Ramos (cell line): ENCODE results near the gene CSNK1A1.
"Not testable (repeated sequence)": the region's sequence is repeated elsewhere in the genome, so short reads cannot be mapped to it uniquely, and the experiment has no call there.

Source experiments
- in situ Hi-C: fragments of 300-500 bp; cut with MboI; formaldehyde crosslinking; loops from one replicate; pipeline ENCODE4 v1.14.3; 2022; ENCODE audit warnings: low sequenced_read_pairs; ENCODE audit not compliant: unreplicated experiment

Gene CSNK1A1

DNA sequence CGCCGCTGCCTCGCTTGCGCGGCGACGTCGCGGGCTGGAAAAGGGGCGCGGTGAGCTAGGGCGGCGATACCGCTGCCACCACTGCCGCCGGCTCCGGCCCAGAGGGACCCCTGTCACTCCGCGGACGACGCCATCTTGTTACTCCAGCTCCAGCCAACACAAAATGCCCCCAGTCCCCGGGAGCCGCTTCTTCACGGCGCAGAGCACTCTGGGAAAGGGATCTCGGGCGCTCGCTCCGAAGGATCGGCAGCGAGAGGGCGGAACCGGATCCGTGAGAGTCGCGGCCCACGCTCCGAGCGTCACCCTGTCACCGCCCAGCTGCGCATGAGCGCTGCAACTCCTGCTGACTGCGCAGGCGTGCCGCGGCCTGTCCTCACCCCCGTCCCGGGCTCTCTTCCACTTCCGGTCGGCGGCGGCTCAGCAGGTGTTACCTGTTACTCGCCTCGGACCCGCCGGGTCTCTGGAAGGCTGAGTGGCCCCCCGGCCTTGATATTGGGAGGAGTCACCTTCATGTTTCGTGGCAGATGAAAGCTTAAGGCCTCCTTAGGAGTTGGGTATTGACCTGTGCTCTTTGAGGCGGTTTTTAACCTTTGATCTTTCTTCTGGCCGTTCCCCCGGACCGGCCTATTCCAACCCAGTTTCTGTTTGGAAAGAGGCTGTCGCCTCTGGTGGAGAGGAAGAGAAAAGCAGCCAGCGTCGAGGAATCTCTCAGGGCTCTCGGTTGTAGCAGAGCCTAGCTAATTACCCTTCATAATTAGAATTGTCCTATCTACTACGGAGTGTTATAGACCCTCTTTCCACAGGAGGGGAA, at the start of gene CSNK1A1:
Gene CSNK1A1, minus strand, starts transcription at position 213 of the 811 bp plus-strand sequence. CDS start 475 bp downstream, outside the sequence.
- in situ Hi-C loops: loop anchor here (25.0 kb wide), 1 partner anchor 239 kb away; no protein-coding TSS in a partner anchor

GRCh38 chr5:149600932-149601331, 49.7 kb upstream of the CSNK1A1 start:
- in situ Hi-C loops: no loop called here

GRCh38 chr5:149599375-149599774, 48.1 kb upstream of the CSNK1A1 start:
- in situ Hi-C loops: no loop called here

- in situ Hi-C loops: no loop called here
These were observed 47.7 kb upstream of the CSNK1A1 start for GRCh38 chr5:149598966-149599365.

- in situ Hi-C loops: not testable (repeated sequence)
These were observed 47.0 kb upstream of the CSNK1A1 start for GRCh38 chr5:149598234-149598633.

DNA sequence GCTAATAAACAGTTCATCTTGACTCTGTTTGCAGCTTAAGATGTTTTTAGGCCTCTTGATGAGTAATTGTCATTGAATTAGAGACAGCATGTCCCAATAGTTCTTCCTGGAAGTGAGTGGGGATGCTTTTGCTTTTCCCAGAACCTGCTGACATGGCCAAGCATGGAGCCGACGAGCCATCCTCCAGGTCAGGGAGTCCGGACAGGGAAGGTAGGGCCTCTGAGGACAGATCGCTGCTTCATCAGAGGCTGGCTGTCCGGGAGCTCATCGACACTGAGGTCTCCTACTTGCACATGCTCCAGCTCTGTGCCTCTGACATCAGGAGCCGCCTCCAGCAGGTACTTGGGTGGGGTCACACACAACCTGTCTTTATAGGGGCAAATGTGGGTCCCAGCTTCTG, 46.4 kb upstream of the CSNK1A1 start:
- in situ Hi-C loops: no loop called here

GRCh38 chr5:149596712-149597111, 45.5 kb upstream of the CSNK1A1 start:
- in situ Hi-C loops: no loop called here

GRCh38 chr5:149595105-149595504, 43.9 kb upstream of the CSNK1A1 start:
- in situ Hi-C loops: not testable (repeated sequence)

DNA sequence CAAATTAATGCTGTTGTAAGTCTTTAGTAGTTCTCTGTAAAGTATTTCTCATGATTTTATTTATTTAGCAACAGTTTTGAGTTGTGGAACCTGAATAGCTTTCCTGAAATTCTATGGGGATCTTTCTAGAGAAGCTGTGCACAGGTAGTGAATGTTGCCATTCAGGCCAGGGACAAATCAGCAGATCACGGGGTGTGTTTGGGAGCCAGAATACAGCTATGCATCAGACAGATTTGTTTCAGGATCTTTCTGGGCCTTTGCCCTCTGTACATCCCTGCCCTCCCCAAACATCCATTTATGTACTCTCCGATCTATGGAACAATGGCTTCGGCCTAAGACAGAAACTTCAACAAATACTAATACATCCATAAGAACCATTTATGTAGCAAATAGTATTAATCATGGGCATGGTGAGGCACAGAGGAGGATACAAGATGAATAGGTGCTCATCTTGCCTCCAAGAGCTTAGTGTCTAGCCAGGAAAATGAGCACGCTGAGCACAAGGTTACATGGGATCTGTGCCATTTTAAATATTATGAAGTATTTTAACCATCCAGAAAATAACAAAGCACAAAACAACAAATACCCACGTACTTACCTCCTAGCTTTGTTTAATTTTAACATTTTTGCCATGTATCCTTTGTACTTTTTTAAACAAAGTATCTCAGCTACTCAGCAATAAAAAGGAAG, 43.1 kb upstream of the CSNK1A1 start:
- in situ Hi-C loops: no loop called here

GRCh38 chr5:149593370-149593769, 42.1 kb upstream of the CSNK1A1 start:
- in situ Hi-C loops: no loop called here

DNA sequence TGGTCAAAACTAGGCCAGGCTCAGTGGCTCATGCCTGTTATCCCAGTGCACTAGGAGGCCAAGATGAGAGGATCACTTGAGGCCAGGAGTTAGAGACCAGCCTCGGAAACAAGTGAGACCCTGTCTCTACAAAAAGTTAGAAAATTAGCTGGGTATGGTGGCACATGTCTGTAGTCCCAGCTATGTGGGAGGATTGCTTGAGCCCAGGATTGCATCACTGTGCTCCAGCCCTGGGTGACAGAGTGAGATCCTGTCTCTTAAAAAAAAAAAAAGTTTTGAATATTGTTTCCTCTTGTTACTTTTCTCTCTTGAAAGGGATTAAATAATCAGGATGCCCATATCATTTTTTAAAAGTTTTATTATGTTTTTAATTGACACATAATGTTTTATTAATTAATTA, 37.7 kb upstream of the CSNK1A1 start:
- in situ Hi-C loops: no loop called here

GRCh38 chr5:149586708-149587318, 35.6 kb upstream of the CSNK1A1 start:
- in situ Hi-C loops: no loop called here

DNA sequence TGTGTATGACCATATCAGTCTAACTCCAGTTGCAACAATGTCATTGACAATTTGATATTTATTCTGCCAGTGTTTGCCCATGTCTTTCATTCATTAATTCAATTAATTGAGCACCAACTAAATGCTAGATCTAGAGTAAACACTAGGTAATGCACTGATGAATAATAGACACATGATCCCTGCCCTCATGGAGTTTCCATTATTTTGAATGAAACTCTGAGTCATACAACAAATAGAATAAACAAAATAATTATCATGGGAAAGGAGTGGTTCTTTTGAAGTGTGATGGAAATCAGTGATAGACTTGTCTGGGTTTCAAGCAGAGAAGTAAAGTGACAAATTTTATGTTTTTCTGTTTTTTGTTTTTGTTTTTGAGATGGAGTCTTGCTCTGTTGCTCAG, 34.7 kb upstream of the CSNK1A1 start:
- in situ Hi-C loops: no loop called here

DNA sequence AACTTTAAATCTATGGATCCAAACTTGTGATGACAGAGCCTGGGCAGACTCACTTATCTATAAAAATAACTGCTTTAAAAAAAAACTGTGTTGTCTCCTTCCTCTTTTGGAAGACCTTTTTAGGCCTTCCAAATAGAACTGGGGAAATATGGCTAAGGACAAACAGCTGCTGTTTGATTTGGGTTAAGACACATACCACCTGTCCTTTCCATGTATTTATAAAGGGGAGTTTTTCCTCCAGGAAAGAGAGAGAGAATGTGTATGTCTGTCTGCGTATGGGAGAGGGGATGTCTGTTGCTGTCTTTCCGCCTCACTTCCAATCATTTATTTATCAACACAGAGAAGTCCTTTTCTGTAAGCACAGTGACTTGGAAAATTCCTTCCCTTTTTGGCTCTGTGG, 32.9 kb upstream of the CSNK1A1 start:
- in situ Hi-C loops: no loop called here

- in situ Hi-C loops: no loop called here
These were observed 32.2 kb upstream of the CSNK1A1 start for GRCh38 chr5:149583394-149583793.

DNA sequence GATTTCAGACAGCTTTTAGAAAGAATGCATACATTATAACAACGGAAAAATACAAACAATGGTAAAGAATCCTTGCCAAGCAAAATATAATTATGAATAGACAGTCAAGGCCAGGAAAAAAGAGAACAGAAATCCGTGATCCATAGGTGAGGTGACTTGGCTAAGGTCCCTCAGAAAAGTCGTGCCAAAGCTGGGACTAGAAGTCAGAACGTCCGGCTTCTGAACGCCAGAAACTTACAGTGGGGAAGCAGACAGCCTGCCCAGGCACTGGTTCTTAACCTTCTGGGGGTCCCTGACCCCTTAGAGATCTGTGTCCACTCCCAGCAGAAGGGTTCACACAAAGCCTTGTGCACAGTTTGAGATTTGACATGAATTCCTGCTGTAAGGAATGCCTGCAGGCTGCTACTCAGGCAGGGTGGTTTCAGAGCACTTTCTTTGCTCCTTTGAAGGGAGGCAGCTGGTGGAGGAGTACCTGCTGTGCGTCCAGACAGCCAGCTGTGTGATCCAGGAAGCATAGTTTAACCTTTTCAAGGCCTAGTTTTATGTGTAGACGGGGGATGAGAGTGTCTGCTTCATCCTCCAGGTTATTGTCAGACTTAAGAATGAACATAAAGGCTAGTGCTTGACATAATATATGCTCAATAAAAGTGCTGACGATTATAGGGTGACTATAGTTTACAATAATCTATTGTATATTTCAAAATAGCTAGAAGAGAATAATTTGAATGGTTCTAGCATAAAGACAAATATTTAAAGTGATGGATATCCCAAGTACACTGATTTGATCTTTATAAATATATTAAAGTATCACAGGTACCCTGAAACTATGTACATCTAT, 30.9 kb upstream of the CSNK1A1 start:
- in situ Hi-C loops: no loop called here

DNA sequence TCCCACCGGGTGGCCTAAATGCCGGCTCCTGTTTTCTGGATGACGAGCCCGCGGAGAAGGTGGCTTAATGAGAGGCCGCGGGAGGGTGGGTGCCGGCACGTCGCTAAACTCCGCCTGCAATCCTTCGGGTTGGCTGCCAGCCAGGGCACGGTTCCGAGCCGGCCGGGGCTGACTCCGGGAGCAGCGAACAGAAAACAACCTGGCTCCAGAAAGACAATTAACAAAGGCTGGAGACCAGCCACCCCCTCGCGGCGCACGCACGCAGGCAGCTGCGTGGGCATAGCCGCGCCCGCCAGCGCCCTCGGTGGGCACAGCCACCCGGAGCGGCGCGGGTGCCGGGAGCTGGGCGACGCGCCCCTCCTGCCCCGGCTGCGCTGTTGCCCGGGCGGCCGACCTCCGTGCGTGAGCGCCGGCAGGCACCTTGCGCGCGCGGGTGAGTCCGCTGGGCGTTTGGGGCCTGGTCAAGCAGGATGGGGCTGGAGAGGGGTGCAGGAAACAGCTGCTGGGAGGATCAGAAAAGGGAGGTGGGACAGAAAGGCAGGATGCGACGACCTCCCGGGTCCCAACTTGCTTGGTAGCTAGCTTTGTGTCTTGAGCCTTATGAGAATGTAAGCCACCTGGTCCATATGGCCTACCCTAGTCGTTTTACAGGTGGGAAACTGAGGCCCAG, 30.1 kb upstream of the CSNK1A1 start, which contains the start of gene ARHGEF37:
Gene ARHGEF37, plus strand, starts transcription at position 307 of the 670 bp plus-strand sequence. CDS start 16,272 bp downstream, outside the sequence.
- in situ Hi-C loops: no loop called here

DNA sequence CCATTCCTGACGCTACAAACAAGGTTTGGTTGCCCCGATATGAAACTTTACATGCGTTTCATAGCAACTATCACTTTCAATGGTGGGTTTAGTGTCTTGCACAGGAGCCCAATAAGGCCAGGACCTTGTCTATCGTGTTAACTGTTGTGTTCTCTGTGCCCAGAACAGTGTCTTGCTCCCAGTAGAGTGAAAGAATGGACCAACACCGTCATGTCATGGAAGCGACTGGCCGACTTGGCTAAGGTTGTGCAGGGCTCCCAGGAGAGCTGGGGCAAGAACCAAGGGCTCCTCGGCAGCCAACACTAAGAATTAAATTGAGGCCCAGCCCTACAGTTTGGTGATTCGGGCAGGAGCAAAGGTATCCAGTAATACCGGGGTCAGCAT, 29.6 kb upstream of the CSNK1A1 start:
- in situ Hi-C loops: no loop called here

DNA sequence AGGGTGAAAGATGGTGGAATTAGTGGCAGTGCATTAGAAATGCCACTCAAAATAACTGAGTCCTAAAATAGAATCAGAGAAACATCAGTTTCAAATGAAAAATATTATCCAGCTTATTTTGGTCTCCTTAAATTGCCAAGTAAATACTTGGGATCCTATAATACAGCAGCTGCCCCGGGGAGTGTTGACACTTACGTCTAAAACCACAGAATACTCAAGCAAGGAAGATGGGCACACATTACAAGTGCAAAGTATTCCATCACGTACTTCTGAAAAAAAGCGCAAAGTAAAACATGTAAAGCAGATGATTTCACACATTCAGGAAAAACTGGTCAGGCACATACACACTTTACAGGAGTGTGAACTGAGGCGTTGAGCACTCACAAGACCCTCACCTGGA, 27.7 kb upstream of the CSNK1A1 start:
- in situ Hi-C loops: no loop called here

DNA sequence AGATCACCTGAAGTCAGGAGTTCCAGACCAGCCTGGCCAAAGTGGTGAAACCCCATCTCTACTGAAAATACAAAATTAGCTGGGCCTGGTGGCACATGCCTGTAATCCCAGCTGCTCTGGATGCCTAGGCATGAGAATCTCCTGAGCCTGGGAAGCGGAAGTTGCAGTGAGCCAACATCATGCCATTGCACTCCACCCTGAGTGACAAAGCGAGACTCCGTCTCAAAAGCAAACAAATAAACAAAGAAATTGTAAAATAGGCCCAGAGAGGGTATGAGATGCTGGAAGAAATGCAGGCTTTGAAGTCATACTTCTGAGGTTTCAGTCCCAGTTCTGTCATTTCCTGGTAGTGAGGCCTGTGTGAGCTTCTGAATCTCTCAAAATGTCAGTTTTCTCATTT, 24.8 kb upstream of the CSNK1A1 start:
- in situ Hi-C loops: no loop called here
